ENCODE results near the gene ORMDL1.

DNA sequence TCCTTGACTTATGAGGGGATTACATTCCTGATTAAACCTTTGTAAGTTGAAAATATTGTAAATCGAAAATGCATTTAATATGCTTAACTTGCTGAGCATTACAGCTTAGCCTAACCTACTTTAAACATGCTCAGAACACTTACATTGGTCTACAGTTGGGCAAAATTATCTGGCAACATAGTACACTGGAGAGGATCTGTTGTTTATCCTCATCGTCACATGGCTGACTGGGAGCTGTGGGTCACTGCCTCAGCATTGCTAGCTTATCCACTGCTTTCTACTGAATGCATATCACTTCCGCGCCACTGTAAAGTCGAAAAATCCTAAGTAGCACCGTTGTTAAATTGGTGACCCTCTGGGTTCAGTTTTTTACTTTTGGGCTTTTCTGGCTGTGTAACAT lies 13.8 kb upstream of the ORMDL1 start:
- TF ChIP-seq, protein P1, sequence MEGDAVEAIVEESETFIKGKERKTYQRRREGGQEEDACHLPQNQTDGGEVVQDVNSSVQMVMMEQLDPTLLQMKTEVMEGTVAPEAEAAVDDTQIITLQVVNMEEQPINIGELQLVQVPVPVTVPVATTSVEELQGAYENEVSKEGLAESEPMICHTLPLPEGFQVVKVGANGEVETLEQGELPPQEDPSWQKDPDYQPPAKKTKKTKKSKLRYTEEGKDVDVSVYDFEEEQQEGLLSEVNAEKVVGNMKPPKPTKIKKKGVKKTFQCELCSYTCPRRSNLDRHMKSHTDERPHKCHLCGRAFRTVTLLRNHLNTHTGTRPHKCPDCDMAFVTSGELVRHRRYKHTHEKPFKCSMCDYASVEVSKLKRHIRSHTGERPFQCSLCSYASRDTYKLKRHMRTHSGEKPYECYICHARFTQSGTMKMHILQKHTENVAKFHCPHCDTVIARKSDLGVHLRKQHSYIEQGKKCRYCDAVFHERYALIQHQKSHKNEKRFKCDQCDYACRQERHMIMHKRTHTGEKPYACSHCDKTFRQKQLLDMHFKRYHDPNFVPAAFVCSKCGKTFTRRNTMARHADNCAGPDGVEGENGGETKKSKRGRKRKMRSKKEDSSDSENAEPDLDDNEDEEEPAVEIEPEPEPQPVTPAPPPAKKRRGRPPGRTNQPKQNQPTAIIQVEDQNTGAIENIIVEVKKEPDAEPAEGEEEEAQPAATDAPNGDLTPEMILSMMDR (IDR thresholded peaks at IDR 0.05): no peak
- TF ChIP-seq POLR2A (IDR thresholded peaks at IDR 0.05): no peak
